ENCODE results near the gene EEPD1. TPM values are rescaled to one million over a fixed set of nuclear protein-coding genes. Genes with fewer than 3 reads are reported as not detected.
A peak's percentile ranks its signal among the peaks of the same experiment; 100 is the strongest.

Gene EEPD1
- total and polyA plus RNA-seq, 10 donors: 7.7 to 23.4 (median 14.6) TPM

DNA sequence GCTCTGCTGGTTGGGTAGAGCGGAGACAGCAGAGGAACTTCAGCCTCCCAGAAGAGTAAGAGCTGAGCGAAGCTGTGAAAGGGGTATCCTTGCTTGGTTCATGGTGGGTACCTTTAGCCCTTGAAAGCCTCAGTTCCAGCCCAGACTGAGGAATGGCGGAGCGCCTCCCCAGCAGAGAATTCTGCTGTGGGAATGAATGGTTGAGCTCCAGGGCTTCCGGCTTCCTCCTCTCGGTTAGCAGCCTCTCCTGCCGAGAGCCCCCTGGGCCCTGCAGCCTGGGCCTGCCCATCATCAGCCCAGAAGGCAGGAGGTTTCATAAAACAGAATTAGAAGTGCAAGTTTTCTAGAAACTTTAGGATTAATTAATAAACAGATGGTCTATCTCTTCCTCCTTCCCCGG is 156.7 kb downstream of the EEPD1 start:
- intact Hi-C loops (cut with DNase I; ENCODE audit: low total_unique reads): no loop called here
- Histone ChIP-seq H3K27me3 (replicated peaks in 1 of 7) (no peaks in the 10 kb centered on the region), H3K27ac (no peak overlapping the region), H3K4me3 (no peak overlapping the region), H3K4me1 (no peaks in the 10 kb centered on the region), H3K9me3 (no peaks in the 10 kb centered on the region), H3K36me3 (no peaks in the 10 kb centered on the region)
- WGBS, 5 donors: 87 to 96% (median 94%) methylated on average over 8 of the region's 8 CpGs
- no peak for TF ChIP-seq POLR2A (IDR thresholded peaks at IDR 0.05)
- TF ChIP-seq, protein P1, sequence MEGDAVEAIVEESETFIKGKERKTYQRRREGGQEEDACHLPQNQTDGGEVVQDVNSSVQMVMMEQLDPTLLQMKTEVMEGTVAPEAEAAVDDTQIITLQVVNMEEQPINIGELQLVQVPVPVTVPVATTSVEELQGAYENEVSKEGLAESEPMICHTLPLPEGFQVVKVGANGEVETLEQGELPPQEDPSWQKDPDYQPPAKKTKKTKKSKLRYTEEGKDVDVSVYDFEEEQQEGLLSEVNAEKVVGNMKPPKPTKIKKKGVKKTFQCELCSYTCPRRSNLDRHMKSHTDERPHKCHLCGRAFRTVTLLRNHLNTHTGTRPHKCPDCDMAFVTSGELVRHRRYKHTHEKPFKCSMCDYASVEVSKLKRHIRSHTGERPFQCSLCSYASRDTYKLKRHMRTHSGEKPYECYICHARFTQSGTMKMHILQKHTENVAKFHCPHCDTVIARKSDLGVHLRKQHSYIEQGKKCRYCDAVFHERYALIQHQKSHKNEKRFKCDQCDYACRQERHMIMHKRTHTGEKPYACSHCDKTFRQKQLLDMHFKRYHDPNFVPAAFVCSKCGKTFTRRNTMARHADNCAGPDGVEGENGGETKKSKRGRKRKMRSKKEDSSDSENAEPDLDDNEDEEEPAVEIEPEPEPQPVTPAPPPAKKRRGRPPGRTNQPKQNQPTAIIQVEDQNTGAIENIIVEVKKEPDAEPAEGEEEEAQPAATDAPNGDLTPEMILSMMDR (IDR thresholded peaks at IDR 0.05 in 8 of 11, conservative IDR thresholded peaks at IDR 0.05 in 3 of 11): no peak
- TF ChIP-seq POLR2AphosphoS5 (IDR thresholded peaks at IDR 0.05): no peak
- no peak for DNase-seq

DNA sequence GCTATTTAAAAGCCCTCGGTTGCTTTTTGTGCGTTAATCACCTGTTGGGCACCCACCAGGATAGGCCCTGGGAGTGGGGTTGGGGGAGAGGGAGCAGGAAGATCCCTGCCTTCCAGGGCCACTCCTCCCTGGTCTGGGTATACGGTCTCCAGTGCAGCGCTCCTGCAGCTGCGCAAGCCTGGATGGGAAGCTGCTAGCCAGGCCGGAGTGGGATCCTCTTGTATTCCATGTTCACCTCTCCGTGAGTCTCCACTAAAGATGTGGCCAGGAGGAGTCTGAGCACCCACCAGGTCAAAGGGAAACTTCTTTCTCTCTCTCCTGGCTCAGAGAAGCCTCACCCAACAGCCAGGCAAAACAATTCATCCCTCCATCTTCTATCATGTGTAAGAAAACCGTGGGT is 157.8 kb downstream of the EEPD1 start:
- no peak overlapping the region for H3K27ac ChIP-seq
- DNase-seq: no peak
- TF ChIP-seq, protein P1 (IDR thresholded peaks at IDR 0.05 in 8 of 11, conservative IDR thresholded peaks at IDR 0.05 in 3 of 11): no peak
- TF ChIP-seq POLR2A (IDR thresholded peaks at IDR 0.05): no peak
- TF ChIP-seq POLR2AphosphoS5 (IDR thresholded peaks at IDR 0.05): no peak
- H3K27me3 ChIP-seq (replicated peaks in 1 of 7): no peaks in the 10 kb centered on the region
- WGBS, 5 donors: 85 to 93% (median 89%) methylated on average over 8 of the region's 8 CpGs
- H3K4me1 ChIP-seq: peaks cover 0 to 10% (median 3%) of the 10 kb centered on the region in 6 donors
- no peak overlapping the region for H3K4me3 ChIP-seq
- no peaks in the 10 kb centered on the region for H3K36me3 ChIP-seq
- intact Hi-C loops (cut with DNase I; ENCODE audit: low total_unique reads): no loop called here
- no peaks in the 10 kb centered on the region for H3K9me3 ChIP-seq

DNA sequence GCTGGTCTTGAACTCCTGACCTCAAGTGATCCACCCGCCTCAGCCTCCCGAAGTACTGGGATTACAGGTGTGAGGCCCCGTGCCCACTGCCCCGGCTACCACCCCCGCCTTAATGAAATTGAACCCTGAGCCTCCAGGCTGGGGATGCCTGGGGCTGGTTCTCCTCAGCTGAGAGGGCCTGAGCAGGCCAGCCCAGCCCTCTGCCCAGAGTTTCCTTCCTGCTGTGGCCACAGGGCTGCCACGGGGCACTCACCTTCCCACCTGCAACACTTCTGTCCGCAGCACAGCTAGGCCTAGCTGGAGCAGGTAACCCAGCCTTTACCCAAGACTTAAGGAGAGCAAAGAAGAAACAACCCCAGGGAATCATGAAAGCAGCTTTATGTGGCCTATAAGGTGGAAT is 158.5 kb downstream of the EEPD1 start:
- WGBS, 5 donors: 71 to 87% (median 78%) methylated on average over 7 of the region's 7 CpGs
- Histone ChIP-seq H3K27me3 (replicated peaks in 1 of 7) (no peaks in the 10 kb centered on the region), H3K4me1 (peaks cover 0 to 13% (median 5%) of the 10 kb centered on the region in 6 donors), H3K9me3 (no peaks in the 10 kb centered on the region), H3K36me3 (no peaks in the 10 kb centered on the region), H3K4me3 (no peak overlapping the region), H3K27ac (no peak overlapping the region)
- no peak for TF ChIP-seq POLR2AphosphoS5 (IDR thresholded peaks at IDR 0.05)
- TF ChIP-seq, protein P1 (IDR thresholded peaks at IDR 0.05 in 8 of 11, conservative IDR thresholded peaks at IDR 0.05 in 3 of 11): no peak
- no peak for TF ChIP-seq POLR2A (IDR thresholded peaks at IDR 0.05)
- intact Hi-C loops (cut with DNase I; ENCODE audit: low total_unique reads): no loop called here
- no peak for DNase-seq

DNA sequence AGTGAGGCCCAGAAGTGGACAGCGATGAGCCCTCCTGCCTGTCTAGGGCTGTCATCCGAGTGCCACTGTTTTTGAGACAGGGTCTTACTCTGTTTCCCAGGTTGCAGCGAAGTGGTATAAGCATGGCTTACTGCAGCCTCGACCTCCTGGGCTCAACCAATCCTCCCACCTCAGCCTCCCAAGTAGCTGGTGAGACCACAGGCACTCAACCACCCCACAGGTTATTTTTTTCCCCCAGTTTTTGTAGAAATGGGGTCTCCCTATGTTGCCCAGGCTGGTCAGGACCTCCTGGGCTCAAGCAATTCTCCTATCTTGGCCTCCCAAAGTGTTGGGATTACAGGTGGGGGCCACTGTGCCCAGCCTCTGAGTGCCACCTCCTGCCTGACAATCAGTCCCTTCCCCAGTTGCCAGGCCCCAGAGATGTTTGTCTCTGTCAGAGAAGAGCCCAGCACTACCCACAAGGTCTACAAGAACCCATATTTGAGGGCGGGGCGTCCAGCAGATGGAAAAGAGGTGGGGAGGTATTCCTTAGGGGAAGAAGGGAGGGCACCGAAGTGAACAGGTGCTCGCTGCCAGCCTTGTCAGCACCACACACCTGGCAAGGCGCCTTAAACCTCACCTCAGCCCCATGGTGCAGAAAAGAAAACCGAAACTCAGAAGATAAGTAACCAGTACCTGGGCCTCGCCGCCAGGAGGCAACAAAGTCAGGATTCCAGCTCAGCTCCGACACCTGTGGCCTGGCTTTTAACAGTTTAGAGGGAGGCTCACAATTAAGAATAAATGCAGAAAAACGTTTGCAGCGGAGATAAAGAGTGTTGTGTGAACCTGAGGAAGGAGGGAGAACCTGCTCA is 159.2 kb downstream of the EEPD1 start:
- no peaks in the 10 kb centered on the region for H3K27me3 ChIP-seq (replicated peaks in 1 of 7)
- TF ChIP-seq POLR2A (IDR thresholded peaks at IDR 0.05): no peak
- TF ChIP-seq, protein P1 (IDR thresholded peaks at IDR 0.05 in 8 of 11, conservative IDR thresholded peaks at IDR 0.05 in 3 of 11): peak in 2 of 11 experiments; percentile 14 to 24
- WGBS, 5 donors: 74 to 84% (median 82%) methylated on average over 15 of the region's 15 CpGs
- peak; percentile 47 for DNase-seq
- H3K9me3 ChIP-seq: no peaks in the 10 kb centered on the region
- peaks cover 0 to 13% (median 5%) of the 10 kb centered on the region in 6 donors for H3K4me1 ChIP-seq
- no peak overlapping the region for H3K4me3 ChIP-seq
- H3K36me3 ChIP-seq: no peaks in the 10 kb centered on the region
- intact Hi-C loops (cut with DNase I; ENCODE audit: low total_unique reads): no loop called here
- H3K27ac ChIP-seq: no peak overlapping the region

Data from spleen (tissue), 11 donors.